Caco-2 (cell line): ENCODE results near the gene SPOCK1. TPM values are rescaled to one million over a fixed set of nuclear protein-coding genes. Genes with fewer than 3 reads are reported as not detected.

Source experiments
- BruUV-seq: library from RNA; stranded (reverse); fragments of 400-500 nt; replicated peaks from 2 replicates; lab custom pipeline; 2021; lab: Mats Ljungman, UMichigan
- CTCF ChIA-PET: fragments of 300-600 bp; sonication (Branson Sonifier 250); formaldehyde crosslinking; loops from one replicate; lab custom pipeline; 2022; ENCODE audit warnings: antibody characterized with exemption; lab: Charles Lee
- POLR2A ChIA-PET: fragments of 300-600 bp; sonication (Branson Sonifier 250); formaldehyde crosslinking; loops from one replicate; lab custom pipeline; 2022; ENCODE audit warnings: antibody characterized with exemption; lab: Charles Lee
- DNase-seq, 2 experiments: peaks; one replicate each; pipeline versions ENCODE4 v3.0.0 to v3.0.0-alpha.2; 2020 to 2022
- H3K27me3 ChIP-seq: replicated peaks from 2 replicates; pipeline ENCODE4 v1.6.0; 2011; ENCODE audit warnings: low read length; ENCODE audit not compliant: control insufficient read depth, insufficient read depth
- H3K36me3 ChIP-seq: 2 replicates; pipeline ENCODE4 v1.5.1; 2011; ENCODE audit warnings: low read length; ENCODE audit not compliant: control insufficient read depth, insufficient read depth
- H3K4me1 ChIP-seq: fragments of 250-450 bp; sonication (Bioruptor Pico); 2 replicates; pipeline ENCODE4 v1.5.1; 2020; ENCODE audit warnings: mild to moderate bottlenecking
- H3K4me3 ChIP-seq: 2 replicates; pipeline ENCODE4 v1.5.1; 2011; ENCODE audit warnings: low read depth, mild to moderate bottlenecking, control low read depth, low read length
- H3K9me3 ChIP-seq: fragments of 250-450 bp; sonication (Bioruptor Pico); 2 replicates; pipeline ENCODE4 v1.5.1; 2020; ENCODE audit warnings: mild to moderate bottlenecking, moderate library complexity
- H3K27ac Mint-ChIP-seq: one replicate; pipeline ENCODE4 v1.8.0; 2022; ENCODE audit warnings: mixed read lengths; ENCODE audit not compliant: unreplicated experiment
- H3K27me3 Mint-ChIP-seq: one replicate; pipeline ENCODE4 v1.8.0; 2022; ENCODE audit warnings: mixed read lengths; ENCODE audit not compliant: insufficient read depth, unreplicated experiment
- H3K36me3 Mint-ChIP-seq: one replicate; pipeline ENCODE4 v1.8.0; 2022; ENCODE audit warnings: mild to moderate bottlenecking, mixed read lengths; ENCODE audit not compliant: insufficient read depth, unreplicated experiment
- H3K4me1 Mint-ChIP-seq: one replicate; pipeline ENCODE4 v1.8.0; 2022; ENCODE audit warnings: low read depth, mixed read lengths; ENCODE audit not compliant: unreplicated experiment
- H3K4me3 Mint-ChIP-seq: one replicate; pipeline ENCODE4 v1.8.0; 2022; ENCODE audit warnings: mild to moderate bottlenecking, moderate library complexity, mixed read lengths; ENCODE audit not compliant: unreplicated experiment
- H3K9me3 Mint-ChIP-seq: one replicate; pipeline ENCODE4 v1.8.0; 2022; ENCODE audit warnings: mixed read lengths; ENCODE audit not compliant: unreplicated experiment
- intact Hi-C: fragments of 100-400 bp; cut with micrococcal nuclease; formaldehyde crosslinking; loops from one replicate; pipeline ENCODE4 v1.10.0; 2022; ENCODE audit not compliant: unreplicated experiment
- total RNA-seq: library from RNA; stranded (reverse); gene quantifications from 2 replicates; pipeline ENCODE4 v1.2.3, GENCODE V29; 2022
- TF ChIP-seq, protein P1 (sequence below), 2 experiments: fragments of 200-600 bp in 1 of 2; IDR thresholded peaks; 1 replicate in 1 of 2; 2 replicates in 1 of 2; pipeline versions ENCODE4 v1.5.1 to v1.8.0; 2011 to 2022; ENCODE audit warnings: antibody characterized with exemption in 1 of 2, control low read depth in 1 of 2, inconsistent platforms in 1 of 2, low read depth in 1 of 2, low read length in 1 of 2, mild to moderate bottlenecking in 1 of 2, moderate library complexity in 1 of 2; ENCODE audit not compliant: insufficient read depth in 1 of 2, severe bottlenecking in 1 of 2, unreplicated experiment in 1 of 2

Gene SPOCK1
- total RNA-seq, 1 experiment from 2014 or later: not detected

GRCh38 chr5:137184734-137185133 lies 314.4 kb downstream of the SPOCK1 start:
- TF ChIP-seq, protein P1, sequence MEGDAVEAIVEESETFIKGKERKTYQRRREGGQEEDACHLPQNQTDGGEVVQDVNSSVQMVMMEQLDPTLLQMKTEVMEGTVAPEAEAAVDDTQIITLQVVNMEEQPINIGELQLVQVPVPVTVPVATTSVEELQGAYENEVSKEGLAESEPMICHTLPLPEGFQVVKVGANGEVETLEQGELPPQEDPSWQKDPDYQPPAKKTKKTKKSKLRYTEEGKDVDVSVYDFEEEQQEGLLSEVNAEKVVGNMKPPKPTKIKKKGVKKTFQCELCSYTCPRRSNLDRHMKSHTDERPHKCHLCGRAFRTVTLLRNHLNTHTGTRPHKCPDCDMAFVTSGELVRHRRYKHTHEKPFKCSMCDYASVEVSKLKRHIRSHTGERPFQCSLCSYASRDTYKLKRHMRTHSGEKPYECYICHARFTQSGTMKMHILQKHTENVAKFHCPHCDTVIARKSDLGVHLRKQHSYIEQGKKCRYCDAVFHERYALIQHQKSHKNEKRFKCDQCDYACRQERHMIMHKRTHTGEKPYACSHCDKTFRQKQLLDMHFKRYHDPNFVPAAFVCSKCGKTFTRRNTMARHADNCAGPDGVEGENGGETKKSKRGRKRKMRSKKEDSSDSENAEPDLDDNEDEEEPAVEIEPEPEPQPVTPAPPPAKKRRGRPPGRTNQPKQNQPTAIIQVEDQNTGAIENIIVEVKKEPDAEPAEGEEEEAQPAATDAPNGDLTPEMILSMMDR (IDR thresholded peaks at IDR 0.05; ENCODE audit: insufficient read depth in 1 of 2, low read depth in 1 of 2, low read length in 1 of 2, severe bottlenecking in 1 of 2, unreplicated experiment in 1 of 2): no peak
- H3K9me3 ChIP-seq: no peaks in the 10 kb centered on the region
- POLR2A ChIA-PET: no interaction called here
- H3K27me3 ChIP-seq: no peaks in the 10 kb centered on the region; the same call in 1 of the 2 replicates
- Mint-ChIP-seq H3K4me3 (no peak overlapping the region), H3K4me1 (no peaks in the 10 kb centered on the region), H3K27ac (no peak overlapping the region), H3K9me3 (no peaks in the 10 kb centered on the region), H3K36me3 (no peaks in the 10 kb centered on the region), H3K27me3 (peaks cover 17% of the 10 kb centered on the region)
- no TSS peak for BruUV-seq
- H3K4me3 ChIP-seq: no peak overlapping the region
- CTCF ChIA-PET: no interaction called here
- intact Hi-C loops: no loop called here
- no peaks in the 10 kb centered on the region for H3K4me1 ChIP-seq
- H3K36me3 ChIP-seq: no peaks in the 10 kb centered on the region
- no peak for DNase-seq

GRCh38 chr5:137182576-137182975 lies 316.6 kb downstream of the SPOCK1 start:
- Mint-ChIP-seq H3K27me3 (peaks cover 22% of the 10 kb centered on the region), H3K27ac (no peak overlapping the region), H3K4me3 (no peak overlapping the region), H3K36me3 (no peaks in the 10 kb centered on the region), H3K9me3 (no peaks in the 10 kb centered on the region), H3K4me1 (peaks cover under 1% of the 10 kb centered on the region)
- no peaks in the 10 kb centered on the region for H3K27me3 ChIP-seq
- no peak overlapping the region for H3K4me3 ChIP-seq
- CTCF ChIA-PET: no interaction called here
- H3K36me3 ChIP-seq: no peaks in the 10 kb centered on the region
- TF ChIP-seq, protein P1 (IDR thresholded peaks at IDR 0.05; ENCODE audit: insufficient read depth in 1 of 2, low read depth in 1 of 2, low read length in 1 of 2, severe bottlenecking in 1 of 2, unreplicated experiment in 1 of 2): no peak
- BruUV-seq: no TSS peak
- H3K4me1 ChIP-seq: no peaks in the 10 kb centered on the region
- intact Hi-C loops: no loop called here
- no peak for DNase-seq
- H3K9me3 ChIP-seq: no peaks in the 10 kb centered on the region
- POLR2A ChIA-PET: no interaction called here

GRCh38 chr5:137181667-137182066 lies 317.5 kb downstream of the SPOCK1 start:
- H3K9me3 Mint-ChIP-seq: no peaks in the 10 kb centered on the region
- no peak for DNase-seq
- TF ChIP-seq, protein P1 (IDR thresholded peaks at IDR 0.05; ENCODE audit: insufficient read depth in 1 of 2, low read depth in 1 of 2, low read length in 1 of 2, severe bottlenecking in 1 of 2, unreplicated experiment in 1 of 2): no peak
- no peak overlapping the region for H3K4me3 Mint-ChIP-seq
- Histone ChIP-seq H3K27me3 (no peaks in the 10 kb centered on the region), H3K4me3 (no peak overlapping the region), H3K9me3 (no peaks in the 10 kb centered on the region), H3K36me3 (no peaks in the 10 kb centered on the region), H3K4me1 (no peaks in the 10 kb centered on the region)
- H3K36me3 Mint-ChIP-seq: no peaks in the 10 kb centered on the region
- H3K4me1 Mint-ChIP-seq: peaks cover 6% of the 10 kb centered on the region
- intact Hi-C loops: no loop called here
- POLR2A ChIA-PET: no interaction called here
- no peak overlapping the region for H3K27ac Mint-ChIP-seq
- BruUV-seq: no TSS peak
- H3K27me3 Mint-ChIP-seq: peaks cover 18% of the 10 kb centered on the region
- CTCF ChIA-PET: no interaction called here
